Fibroblast of peridontal ligament (primary cell): Measurements from ENCODE around the gene GGA3.
A peak's percentile ranks its signal among the peaks of the same experiment; 100 is the strongest.
"Not testable (repeated sequence)": the region's sequence is repeated elsewhere in the genome, so short reads cannot be mapped to it uniquely, and the experiment has no call there.

Source experiments
- DNase-seq: peaks from one replicate; pipeline ENCODE4 v3.0.0-alpha.2; 2010; ENCODE audit errors: extremely low read depth

GGA3 gene

DNA sequence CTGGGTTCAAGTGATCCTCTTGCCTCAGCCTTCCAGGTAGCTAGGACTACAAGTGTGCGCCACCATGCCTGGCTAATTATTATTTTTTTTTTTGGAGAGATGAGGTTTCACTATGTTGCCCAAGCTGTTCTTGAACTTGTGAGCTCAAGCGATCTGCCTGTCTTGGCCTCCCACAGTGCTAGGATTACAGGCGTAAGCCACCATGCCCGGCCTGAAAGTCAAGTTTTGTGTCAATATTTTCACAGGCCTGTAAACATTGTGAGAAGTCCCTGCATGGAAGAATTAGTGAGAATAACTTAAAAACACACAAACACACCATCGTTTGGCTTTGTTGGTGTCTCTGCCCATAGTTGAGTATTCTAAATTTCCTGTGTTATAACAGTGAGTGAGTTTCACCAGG lies 33.7 kb downstream of the GGA3 start:
- DNase-seq: no peak

DNA sequence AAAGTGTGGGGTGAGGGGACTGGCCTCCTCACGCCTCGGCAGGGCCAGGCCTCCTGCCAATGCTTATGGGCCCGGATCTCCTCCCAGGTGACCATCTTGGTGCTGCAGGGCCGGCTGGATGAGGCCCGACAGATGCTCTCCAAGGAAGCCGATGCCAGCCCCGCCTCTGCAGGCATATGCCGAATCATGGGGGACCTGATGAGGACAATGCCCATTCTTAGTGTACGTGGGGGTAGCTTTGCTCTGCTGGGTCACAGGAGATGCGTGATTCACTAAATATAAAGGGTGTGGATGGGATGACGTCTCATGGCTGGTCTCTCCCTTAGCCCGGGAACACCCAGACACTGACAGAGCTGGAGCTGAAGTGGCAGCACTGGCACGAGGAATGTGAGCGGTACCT lies 36.4 kb downstream of the GGA3 start:
- DNase-seq: no peak

- no peak for DNase-seq
These were observed 41.6 kb downstream of the GGA3 start for GRCh38 chr17:75219815-75220214.

DNA sequence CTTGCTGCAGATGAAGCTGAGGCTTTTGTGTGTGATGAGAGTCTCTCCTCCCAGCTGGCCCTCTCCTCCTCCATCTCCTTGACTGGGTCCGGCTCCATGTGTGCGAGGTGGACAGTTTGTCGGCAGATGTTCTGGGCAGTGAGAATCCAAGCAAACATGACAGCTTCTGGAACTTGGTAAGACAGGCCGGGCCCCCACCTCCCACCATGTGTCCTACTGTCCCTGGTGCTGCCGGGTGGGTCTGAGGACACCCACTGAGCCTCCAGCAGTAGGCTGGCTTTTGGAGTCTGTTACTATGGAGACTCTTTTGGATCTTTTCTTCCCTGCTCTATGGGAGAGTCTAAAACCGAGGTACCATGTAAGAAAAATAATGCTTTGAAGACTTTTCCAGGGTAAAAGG lies 43.3 kb downstream of the GGA3 start:
- no peak for DNase-seq

DNA sequence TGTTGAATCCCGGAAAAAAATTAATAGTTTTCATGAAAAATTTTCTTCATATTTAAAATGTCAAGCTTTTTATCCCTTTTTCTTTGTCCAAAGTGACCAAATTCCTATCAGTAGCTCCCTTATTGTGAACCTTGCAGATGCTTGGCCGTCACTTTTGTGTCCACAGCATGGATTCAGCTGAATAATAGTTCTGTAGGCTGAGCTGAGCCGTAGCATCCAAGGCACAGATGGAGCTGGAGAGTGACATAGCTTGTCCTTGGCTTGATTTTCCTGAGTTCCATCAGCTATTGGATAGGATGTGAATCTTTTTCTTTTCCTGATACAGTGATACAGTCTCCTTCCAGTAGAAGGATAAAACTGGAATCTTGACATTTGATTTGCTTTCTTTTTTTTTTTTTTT lies 52.3 kb downstream of the GGA3 start:
- no peak for DNase-seq

- DNase-seq: no peak
These were observed 53.2 kb downstream of the GGA3 start for GRCh38 chr17:75208161-75208560.

DNA sequence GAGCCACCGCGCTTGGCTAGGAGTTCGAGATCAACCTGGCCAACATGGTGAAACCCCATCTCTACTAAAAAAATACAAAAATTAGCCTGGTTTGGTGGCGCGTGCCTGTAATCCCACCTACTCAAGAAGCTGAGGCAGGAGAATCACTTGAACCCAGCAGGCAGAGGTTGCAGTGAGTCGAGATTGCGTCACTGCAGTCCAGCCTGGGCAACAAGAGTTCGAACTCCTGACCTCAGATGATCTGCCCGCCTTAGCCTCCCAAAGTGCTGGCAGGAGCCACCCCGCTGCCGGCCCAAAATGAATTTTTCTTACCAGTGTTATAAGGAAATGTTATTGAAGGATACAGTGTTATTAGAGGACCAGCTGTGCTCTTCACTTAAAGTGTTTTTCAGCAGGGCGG lies 53.6 kb downstream of the GGA3 start:
- no peak for DNase-seq

DNA sequence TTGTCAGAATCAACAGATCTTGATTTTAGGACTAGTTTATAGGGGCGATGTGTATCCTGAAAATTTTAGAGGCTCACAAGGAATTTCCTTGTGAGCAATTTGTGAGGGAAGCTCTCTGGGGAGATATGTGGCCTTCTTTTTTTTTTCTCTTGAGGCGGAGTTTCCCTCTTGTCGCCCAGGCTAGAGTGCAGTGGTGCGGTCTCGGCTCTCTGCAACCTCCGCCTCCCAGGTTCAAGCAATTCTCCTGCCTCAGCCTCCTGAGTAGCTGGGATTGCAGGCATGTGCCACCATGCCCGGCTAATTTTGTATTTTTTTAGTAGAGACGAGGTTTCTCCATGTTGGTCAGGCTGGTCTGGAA lies 54.4 kb downstream of the GGA3 start:
- not testable (repeated sequence) for DNase-seq

DNA sequence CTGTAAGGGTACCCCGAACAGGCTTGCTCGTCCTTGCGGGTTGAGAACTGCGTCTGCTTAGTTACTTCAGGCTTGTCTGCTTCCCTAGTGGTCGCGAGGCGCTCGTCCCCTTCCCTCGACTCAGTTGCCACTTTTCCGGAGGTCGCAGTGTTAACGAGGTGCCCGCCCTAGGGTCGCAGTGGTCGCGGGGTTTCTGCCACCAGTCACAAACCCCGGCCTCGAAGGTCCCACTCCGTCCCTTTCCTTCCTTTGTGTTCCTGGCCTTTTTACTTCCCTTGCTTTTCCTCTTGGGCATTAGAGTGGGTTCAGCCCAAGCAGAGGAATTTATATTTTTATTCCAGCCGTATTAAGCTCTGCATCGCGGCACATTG lies 55.6 kb downstream of the GGA3 start:
- no peak for DNase-seq

- DNase-seq: peak; percentile 91
These were observed 56.2 kb downstream of the GGA3 start, which contains the start of gene NUP85 for GRCh38 chr17:75205037-75205792. Gene NUP85, plus strand, starts transcription at chr17:75205679. Its CDS starts 83 bp downstream, at chr17:75205762.

GRCh38 chr17:75199886-75200618 lies 61.4 kb downstream of the GGA3 start:
- DNase-seq: no peak

DNA sequence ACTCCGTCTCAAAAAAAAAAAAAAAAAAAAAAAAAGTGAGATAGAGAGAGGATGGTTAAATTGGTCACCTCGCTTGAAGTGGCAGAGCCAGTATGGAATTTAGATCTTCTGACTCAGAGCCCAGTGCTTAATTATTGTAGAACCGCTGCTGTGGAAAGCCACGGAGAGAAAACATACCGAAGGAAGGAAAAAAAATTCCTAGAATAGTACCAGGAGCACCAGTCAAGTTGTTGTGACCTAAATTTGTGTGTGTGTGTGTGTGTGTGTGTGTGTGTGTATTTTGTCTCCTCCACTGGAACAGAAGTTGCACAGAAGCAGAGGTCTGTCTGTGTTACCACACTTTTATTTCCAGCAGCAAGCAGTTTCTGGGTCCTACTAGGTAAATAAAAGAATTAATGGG lies 66.5 kb downstream of the GGA3 start:
- DNase-seq: peak; percentile 32

DNA sequence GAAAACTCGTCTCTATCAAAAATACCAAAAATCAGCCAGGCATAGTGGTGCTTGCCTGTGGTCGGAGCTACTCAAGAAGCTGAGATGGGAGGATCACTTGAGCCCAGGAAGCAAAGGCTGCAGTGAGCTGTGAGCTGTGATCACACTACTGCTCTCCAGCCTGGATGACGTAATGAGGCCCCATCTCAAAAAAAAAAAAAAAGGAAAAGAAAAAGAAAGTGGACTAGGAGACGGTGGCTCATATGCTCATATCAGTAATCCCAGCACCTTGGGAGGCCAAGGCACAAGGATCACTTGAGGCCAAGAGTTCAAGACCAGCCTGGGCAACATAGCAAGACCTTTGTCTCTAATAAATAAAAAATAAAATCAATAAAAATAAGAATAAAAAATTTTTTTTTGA lies 69.8 kb downstream of the GGA3 start:
- DNase-seq: peak; percentile 64

GRCh38 chr17:75188614-75189013 lies 72.8 kb downstream of the GGA3 start:
- DNase-seq: no peak
